ENCODE results near the gene CACNA1C. TPM values are rescaled to one million over a fixed set of nuclear protein-coding genes. Genes with fewer than 3 reads are reported as not detected.

CACNA1C gene
- total and polyA plus RNA-seq, 2 of the 4 experiments (the other 2 are of a cell fraction) = 1.6 to 2.6 TPM

GRCh38 chr12:2013086-2013485 lies 39.7 kb upstream of the CACNA1C start:
- H3K4me2 ChIP-seq (ENCODE audit: low read depth, low read length) = no peak overlapping the region
- H3K23ac ChIP-seq (ENCODE audit: low read depth, low read length) = peak overlapping the region; percentile 10; the same call in 1 of the 2 replicates
- no peak overlapping the region for H2BK120ac ChIP-seq (ENCODE audit: low read depth, low read length)
- H3K9ac ChIP-seq (ENCODE audit: low read depth, low read length) = no peak overlapping the region
- peaks cover 9% of the 10 kb centered on the region for H3K9me1 ChIP-seq (ENCODE audit: insufficient read depth, low read length)
- no peak overlapping the region for H3K14ac ChIP-seq (replicated peaks; ENCODE audit: low read depth, low read length)
- WGBS, 2 experiments (ENCODE audit: extremely low coverage in 2 of 2, insufficient read length in 1 of 2) = 60% methylated on average over 1 of the region's 3 CpGs; no CpG with 5 or more reads in 1 of the 2 experiments
- no peak overlapping the region; the same call in 1 of the 2 replicates for H2BK20ac ChIP-seq (ENCODE audit: low read depth, low read length)
- CTCF ChIA-PET = interaction anchor here (0.7 to 2.0 kb wide), 2 partner anchors 10 to 15 kb away, joined by 6 to 7 read pairs; no protein-coding TSS in a partner anchor
- H3K4ac ChIP-seq (ENCODE audit: low read depth, low read length) = no peak overlapping the region
- no peaks in the 10 kb centered on the region for H3K9me3 ChIP-seq (ENCODE audit: control insufficient read depth, insufficient read depth, low read length)
- H3K79me1 ChIP-seq (ENCODE audit: low read depth in 1 of 2, low read length in 2 of 2) = no peaks in the 10 kb centered on the region
- no peak overlapping the region for H4K8ac ChIP-seq (ENCODE audit: low read depth in 2 of 2, low read length in 2 of 2)
- no peaks in the 10 kb centered on the region for H4K20me1 ChIP-seq (ENCODE audit: insufficient read depth, low read length)
- H2BK15ac ChIP-seq (ENCODE audit: low read depth, low read length) = no peak overlapping the region
- H3K56ac ChIP-seq (ENCODE audit: extremely low read depth, insufficient read depth, low read length) = no peak overlapping the region
- no peak for TF ChIP-seq USF2 (IDR thresholded peaks at IDR 0.05; ENCODE audit: low read depth, low read length)
- no peak for TF ChIP-seq POLR2A (IDR thresholded peaks at IDR 0.05; ENCODE audit: low read depth, low read length)
- TF ChIP-seq CHD1 (IDR thresholded peaks at IDR 0.05; ENCODE audit: low read depth, low read length) = no peak
- no peak for TF ChIP-seq FOS (IDR thresholded peaks at IDR 0.05; ENCODE audit: low read depth, low read length)
- no peak for TF ChIP-seq NFE2L2 (IDR thresholded peaks at IDR 0.05; ENCODE audit: low read depth, low read length)
- TF ChIP-seq MAFK (IDR thresholded peaks at IDR 0.05; ENCODE audit: low read depth, low read length) = no peak
- no peak for TF ChIP-seq MXI1 (IDR thresholded peaks at IDR 0.05; ENCODE audit: borderline replicate concordance, low read depth, low read length)
- no peak for TF ChIP-seq RCOR1 (IDR thresholded peaks at IDR 0.05; ENCODE audit: insufficient replicate concordance, low read length)
- TF ChIP-seq CEBPB (IDR thresholded peaks at IDR 0.05; ENCODE audit: low read depth, low read length) = no peak
- no peak for TF ChIP-seq CTCF (conservative IDR thresholded peaks at IDR 0.05; ENCODE audit: low read depth, low read length)
- no peak for TF ChIP-seq BHLHE40 (IDR thresholded peaks at IDR 0.05; ENCODE audit: low read depth, low read length)
- in situ Hi-C loops (cut with MboI; ENCODE audit: low sequenced_read_pairs) = no loop called here
- BruUV-seq (replicated peaks) = no TSS peak
- no peak overlapping the region for H3K18ac ChIP-seq (ENCODE audit: low read depth, low read length)
- H2AFZ ChIP-seq (replicated peaks; ENCODE audit: low read length, poor library complexity) = no peak overlapping the region
- H3K4me1 ChIP-seq (ENCODE audit: control insufficient read depth, insufficient read depth, low read length) = peaks cover 14% of the 10 kb centered on the region
- no peak overlapping the region for H3K27ac ChIP-seq (ENCODE audit: insufficient read depth, low read length)
- H4K5ac ChIP-seq (ENCODE audit: low read depth, low read length) = no peak overlapping the region; the same call in 1 of the 2 replicates
- POLR2A ChIA-PET (ENCODE audit: unreplicated experiment) = no interaction called here
- H2BK5ac ChIP-seq (ENCODE audit: low read depth, low read length, poor library complexity, severe bottlenecking) = no peak overlapping the region
- no peaks in the 10 kb centered on the region for H3K27me3 ChIP-seq (ENCODE audit: control insufficient read depth, insufficient read depth, low read length)
- intact Hi-C loops (cut with micrococcal nuclease) = no loop called here
- no peak overlapping the region for H2AK5ac ChIP-seq (ENCODE audit: low read depth, low read length)
- dilution Hi-C loops (cut with HindIII; ENCODE audit: low sequenced_read_pairs, unreplicated experiment) = no loop called here
- H3K4me3 ChIP-seq (ENCODE audit: insufficient read depth, low read depth, low read length) = no peak overlapping the region
- H4K91ac ChIP-seq (ENCODE audit: insufficient read depth, low read depth, low read length) = no peak overlapping the region
- H3K36me3 ChIP-seq (ENCODE audit: control insufficient read depth, insufficient read depth, low read length) = no peaks in the 10 kb centered on the region
- ATAC-seq (ENCODE audit: low read depth) (no peak), DNase-seq (peak; percentile 43)
- H2AK9ac ChIP-seq (replicated peaks; ENCODE audit: low read depth, low read length, poor library complexity) = no peak overlapping the region

All from IMR-90 (cell line).